Measurements from ENCODE around the gene USP7. TPM values are rescaled to one million over a fixed set of nuclear protein-coding genes. Genes with fewer than 3 reads are reported as not detected.

USP7 gene
- total RNA-seq, 1 donor from 2014 or later, result 136 TPM

- Mint-ChIP-seq H3K4me1 (no peaks in the 10 kb centered on the region), H3K36me3 (peaks cover 17% of the 10 kb centered on the region), H3K9me3 (no peaks in the 10 kb centered on the region), H3K27me3 (ENCODE audit: low read depth) (no peaks in the 10 kb centered on the region), H3K4me3 (no peak overlapping the region), H3K27ac (no peak overlapping the region)
- no peak for TF ChIP-seq CTCF (IDR thresholded peaks at IDR 0.05; ENCODE audit: unreplicated experiment)
- DNase-seq (ENCODE audit: low spot score in 2 of 2, unreplicated experiment in 2 of 2), result no peak
Observed at GRCh38 chr16:8887431-8887765, 76.3 kb downstream of the USP7 start.

DNA sequence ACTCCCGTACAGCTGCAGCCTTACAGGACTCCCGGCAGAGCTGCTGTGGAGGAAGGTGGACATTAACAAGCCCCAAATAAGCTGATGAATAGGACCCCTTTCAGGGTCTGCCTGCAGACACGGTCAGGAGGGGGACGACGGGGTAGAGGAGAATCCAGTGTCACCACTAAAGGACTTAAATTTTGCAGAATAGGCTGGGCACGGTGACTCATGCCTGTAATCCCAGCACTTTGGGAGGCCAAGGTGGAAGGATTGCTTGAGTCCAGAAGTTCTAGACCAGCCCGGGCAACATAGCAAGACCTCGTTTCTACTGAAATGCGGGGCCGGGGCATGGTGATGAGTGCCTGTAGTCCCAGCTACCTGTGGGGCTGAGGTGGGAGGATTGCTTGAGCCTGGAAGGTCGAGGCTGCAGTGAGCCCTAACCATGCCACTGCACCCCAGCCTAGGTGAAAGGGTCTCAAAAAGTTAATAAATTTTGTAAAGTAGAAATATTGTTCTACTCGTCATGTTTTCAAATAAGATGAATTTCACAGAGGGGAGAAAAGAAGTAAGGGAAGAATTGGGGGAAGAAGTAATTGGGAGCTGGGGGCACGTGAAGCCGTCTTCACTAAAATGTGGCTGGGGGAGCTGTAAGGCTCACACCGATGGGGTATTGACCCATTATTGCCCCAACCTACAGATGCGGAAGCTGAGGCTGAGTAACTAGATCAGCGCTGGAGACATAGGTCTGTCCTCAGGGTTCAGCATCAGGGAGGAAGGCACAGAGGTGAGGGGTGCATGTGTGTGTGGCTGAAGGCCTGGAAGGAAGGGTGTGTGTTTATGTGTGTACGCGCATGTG, 76.9 kb downstream of the USP7 start:
- no peak overlapping the region for H3K4me3 Mint-ChIP-seq
- H3K9me3 Mint-ChIP-seq, result no peaks in the 10 kb centered on the region
- H3K4me1 Mint-ChIP-seq, result no peaks in the 10 kb centered on the region
- TF ChIP-seq CTCF (IDR thresholded peaks at IDR 0.05; ENCODE audit: unreplicated experiment), result no peak
- no peak overlapping the region for H3K27ac Mint-ChIP-seq
- H3K27me3 Mint-ChIP-seq (ENCODE audit: low read depth), result no peaks in the 10 kb centered on the region
- no peak for DNase-seq (ENCODE audit: low spot score in 2 of 2, unreplicated experiment in 2 of 2)
- peaks cover 15% of the 10 kb centered on the region for H3K36me3 Mint-ChIP-seq

- Mint-ChIP-seq H3K27me3 (ENCODE audit: low read depth) (no peaks in the 10 kb centered on the region), H3K36me3 (peaks cover 9% of the 10 kb centered on the region), H3K4me1 (no peaks in the 10 kb centered on the region), H3K9me3 (no peaks in the 10 kb centered on the region), H3K4me3 (no peak overlapping the region), H3K27ac (no peak overlapping the region)
- DNase-seq (ENCODE audit: low spot score in 2 of 2, unreplicated experiment in 2 of 2), result no peak
- TF ChIP-seq CTCF (IDR thresholded peaks at IDR 0.05; ENCODE audit: unreplicated experiment), result no peak
Observed at GRCh38 chr16:8885674-8886592, 77.8 kb downstream of the USP7 start.

DNA sequence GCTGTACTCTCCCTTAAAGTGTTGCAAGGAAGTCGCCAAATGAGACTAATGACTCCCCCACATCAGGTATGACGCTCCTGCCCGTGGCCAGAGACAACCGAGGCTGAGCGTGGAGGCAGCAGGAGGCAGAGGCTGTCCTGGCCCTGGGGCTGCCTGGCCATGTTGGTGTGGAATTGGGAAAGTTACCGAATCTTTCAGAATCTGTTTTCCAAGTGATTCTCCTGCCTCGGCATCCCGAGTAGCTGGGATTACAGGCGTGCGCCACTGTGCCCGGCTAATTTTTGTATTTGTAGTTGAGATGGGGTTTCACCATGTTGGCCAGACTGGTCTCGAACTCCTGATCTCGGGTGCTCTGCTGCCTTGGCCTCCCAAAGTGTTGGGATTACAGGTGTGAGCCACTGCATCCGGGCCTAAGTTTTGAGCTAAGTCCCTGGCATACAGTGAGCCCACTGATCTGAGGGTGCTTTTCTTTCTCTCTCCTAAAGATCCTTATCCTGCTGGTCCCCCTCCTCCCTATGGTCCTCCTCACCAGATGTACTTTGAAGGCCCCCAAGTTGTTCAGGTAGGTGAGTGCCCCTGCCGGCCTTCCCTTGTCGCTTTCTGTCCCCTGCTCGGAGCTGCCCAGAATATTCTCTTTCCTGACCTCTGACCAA, 80.9 kb downstream of the USP7 start:
- Mint-ChIP-seq H3K27ac (no peak overlapping the region), H3K36me3 (peaks cover 7% of the 10 kb centered on the region), H3K9me3 (no peaks in the 10 kb centered on the region), H3K27me3 (ENCODE audit: low read depth) (no peaks in the 10 kb centered on the region), H3K4me1 (peaks cover 8% of the 10 kb centered on the region), H3K4me3 (no peak overlapping the region)
- TF ChIP-seq CTCF (IDR thresholded peaks at IDR 0.05; ENCODE audit: unreplicated experiment), result no peak
- DNase-seq (ENCODE audit: low spot score in 2 of 2, unreplicated experiment in 2 of 2), result no peak

- no peak for DNase-seq (ENCODE audit: low spot score in 2 of 2, unreplicated experiment in 2 of 2)
- Mint-ChIP-seq H3K9me3 (no peaks in the 10 kb centered on the region), H3K27ac (no peak within 1 kb of the TSS), H3K27me3 (ENCODE audit: low read depth) (no peaks in the 10 kb centered on the region), H3K4me1 (peaks cover 8% of the 10 kb centered on the region), H3K36me3 (peaks cover 3% of the 10 kb centered on the region), H3K4me3 (no peak within 1 kb of the TSS)
- TF ChIP-seq CTCF (IDR thresholded peaks at IDR 0.05; ENCODE audit: unreplicated experiment), result no peak
Observed at GRCh38 chr16:8882041-8882617, 81.6 kb downstream of the USP7 start, which contains the start of gene LITAFD. Gene LITAFD (plus strand): TSS chr16:8882351. CDS start chr16:8884356, 2,005 bp downstream.
